Activated CD4-positive, CD25-positive, alpha-beta regulatory T cell treated with anti-CD3 and anti-CD28 coated beads, Interleukin-2, amount 50 U/mL, for 72 hours (primary cell): ENCODE data around the gene VAV2.

ENCODE experiments used
- DNase-seq: peaks from one replicate; pipeline ENCODE4 v3.0.0; 2021

Gene VAV2

GRCh38 chr9:133950629-133951111 lies 41.5 kb downstream of the VAV2 start:
- DNase-seq: no peak

- DNase-seq: no peak
These were observed 41.9 kb downstream of the VAV2 start for GRCh38 chr9:133950192-133950591.

- DNase-seq: no peak
These were observed 42.5 kb downstream of the VAV2 start for GRCh38 chr9:133949486-133950061.

GRCh38 chr9:133948561-133949485 lies 43.3 kb downstream of the VAV2 start:
- DNase-seq: no peak

GRCh38 chr9:133948131-133948530 lies 44.0 kb downstream of the VAV2 start:
- no peak for DNase-seq

- DNase-seq: no peak
These were observed 45.2 kb downstream of the VAV2 start for GRCh38 chr9:133946840-133947486.

- DNase-seq: no peak
These were observed 46.0 kb downstream of the VAV2 start for GRCh38 chr9:133945977-133946753.

- no peak for DNase-seq
These were observed 46.7 kb downstream of the VAV2 start for GRCh38 chr9:133945314-133945975.

- DNase-seq: no peak
These were observed 47.4 kb downstream of the VAV2 start for GRCh38 chr9:133944746-133945135.

GRCh38 chr9:133943781-133944745 lies 48.1 kb downstream of the VAV2 start:
- DNase-seq: no peak

GRCh38 chr9:133943036-133943780 lies 48.9 kb downstream of the VAV2 start:
- no peak for DNase-seq

- no peak for DNase-seq
These were observed 49.7 kb downstream of the VAV2 start for GRCh38 chr9:133942206-133942975.

GRCh38 chr9:133939845-133940244 lies 52.3 kb downstream of the VAV2 start:
- no peak for DNase-seq

- DNase-seq: no peak
These were observed 52.8 kb downstream of the VAV2 start for GRCh38 chr9:133939171-133939785.

- DNase-seq: no peak
These were observed 53.4 kb downstream of the VAV2 start for GRCh38 chr9:133938753-133939152.

- DNase-seq: no peak
These were observed 54.0 kb downstream of the VAV2 start for GRCh38 chr9:133938086-133938485.

- no peak for DNase-seq
These were observed 55.0 kb downstream of the VAV2 start for GRCh38 chr9:133937120-133937519.

- no peak for DNase-seq
These were observed 56.7 kb downstream of the VAV2 start for GRCh38 chr9:133935328-133936005.
